Natural killer cell (primary cell): Measurements from ENCODE around the gene PUM2. TPM values are rescaled to one million over a fixed set of nuclear protein-coding genes. Genes with fewer than 3 reads are reported as not detected.
A peak's percentile ranks its signal among the peaks of the same experiment; 100 is the strongest.

Experiments
- ATAC-seq, 3 donors: fragments of 150-1000 bp in 2 of 3; fragments of 200-7000 bp in 1 of 3; cut with Tn5 transposase; 1 replicate in 1 of 3; 2 replicates in 2 of 3; pipeline ENCODE4 v1.10.0; 2021; ENCODE audit warnings: mild to moderate bottlenecking in 2 of 3, moderate library complexity in 2 of 3
- DNase-seq, 2 donors: peaks; one replicate each; pipeline versions ENCODE4 v3.0.0 to v3.0.0-alpha.2; 2013 to 2021; ENCODE audit warnings: mixed read lengths in 1 of 2
- H3K27ac ChIP-seq: one replicate; pipeline ENCODE4 v1.5.1; 2013; ENCODE audit warnings: mild to moderate bottlenecking, low read length
- H3K27me3 ChIP-seq: one replicate; pipeline ENCODE4 v1.6.1; 2013; ENCODE audit warnings: low read length; ENCODE audit not compliant: control insufficient read depth, insufficient read depth
- H3K36me3 ChIP-seq: one replicate; pipeline ENCODE4 v1.6.1; 2013; ENCODE audit warnings: low read length; ENCODE audit not compliant: control insufficient read depth, insufficient read depth
- H3K4me1 ChIP-seq: one replicate; pipeline ENCODE4 v1.6.1; 2013; ENCODE audit warnings: low read length; ENCODE audit not compliant: control insufficient read depth, insufficient read depth
- H3K4me3 ChIP-seq: one replicate; pipeline ENCODE4 v1.5.1; 2013; ENCODE audit warnings: low read length
- H3K9me3 ChIP-seq: one replicate; pipeline ENCODE4 v1.6.1; 2013; ENCODE audit warnings: low read length; ENCODE audit not compliant: control insufficient read depth, insufficient read depth
- H3K27ac Mint-ChIP-seq, 2 donors: one replicate each; pipeline ENCODE4 v1.8.0; 2022; ENCODE audit warnings: mild to moderate bottlenecking in 2 of 2, mixed read lengths in 2 of 2, moderate library complexity in 1 of 2
- H3K27me3 Mint-ChIP-seq, 2 donors: one replicate each; pipeline ENCODE4 v1.8.0; 2022; ENCODE audit warnings: low read depth in 2 of 2, mixed read lengths in 2 of 2
- H3K36me3 Mint-ChIP-seq: one replicate; pipeline ENCODE4 v1.8.0; 2022; ENCODE audit warnings: mixed read lengths
- H3K4me1 Mint-ChIP-seq, 2 donors: one replicate each; pipeline ENCODE4 v1.8.0; 2022; ENCODE audit warnings: mixed read lengths in 2 of 2
- H3K4me3 Mint-ChIP-seq: one replicate; pipeline ENCODE4 v1.8.0; 2022; ENCODE audit warnings: mild to moderate bottlenecking, moderate library complexity, mixed read lengths
- H3K9me3 Mint-ChIP-seq, 2 donors: one replicate each; pipeline ENCODE4 v1.8.0; 2022; ENCODE audit warnings: mixed read lengths in 2 of 2
- WGBS: methylation state at CpG from one replicate; pipeline ENCODE4 v1.1.7; 2013; ENCODE audit warnings: missing lambda C conversion rate; ENCODE audit not compliant: insufficient coverage; 5-methylcytosine and 5-hydroxymethylcytosine counted together
- intact Hi-C: fragments of 100-400 bp; cut with micrococcal nuclease; formaldehyde crosslinking; loops from one replicate; pipeline ENCODE4 v1.14.2; 2022
- total RNA-seq, 4 donors: library from RNA; stranded (reverse); fragments of 120-200 nt in 1 of 4; gene quantifications; one replicate each; pipeline versions ENCODE4 v1.2.3 to v1.2.4, GENCODE V29; 2013 to 2022
- TF ChIP-seq, protein P1 (sequence below): fragments of 200-600 bp; IDR thresholded peaks from one replicate; pipeline ENCODE4 v1.8.0; 2022; ENCODE audit warnings: antibody characterized with exemption

The PUM2 gene
- total RNA-seq, 3 donors from 2014 or later (not counting 1 experiment from before 2014, with no cell fraction given): 115 to 157 (median 130) TPM

GRCh38 chr2:20366672-20367116 is 16.1 kb upstream of the PUM2 start:
- Mint-ChIP-seq H3K4me3 (no peak overlapping the region), H3K4me1 (no peaks in the 10 kb centered on the region), H3K27me3 (peaks cover 15 to 19% of the 10 kb centered on the region in 2 donors), H3K9me3 (no peaks in the 10 kb centered on the region), H3K27ac (no peak overlapping the region), H3K36me3 (no peaks in the 10 kb centered on the region)
- Histone ChIP-seq H3K36me3 (no peaks in the 10 kb centered on the region), H3K27me3 (no peaks in the 10 kb centered on the region), H3K4me1 (no peaks in the 10 kb centered on the region), H3K9me3 (peaks cover 3% of the 10 kb centered on the region), H3K27ac (no peak overlapping the region), H3K4me3 (no peak overlapping the region)
- ATAC-seq (no peak), DNase-seq (no peak)
- WGBS: 82% methylated on average over 2 of the region's 2 CpGs
- TF ChIP-seq, protein P1, sequence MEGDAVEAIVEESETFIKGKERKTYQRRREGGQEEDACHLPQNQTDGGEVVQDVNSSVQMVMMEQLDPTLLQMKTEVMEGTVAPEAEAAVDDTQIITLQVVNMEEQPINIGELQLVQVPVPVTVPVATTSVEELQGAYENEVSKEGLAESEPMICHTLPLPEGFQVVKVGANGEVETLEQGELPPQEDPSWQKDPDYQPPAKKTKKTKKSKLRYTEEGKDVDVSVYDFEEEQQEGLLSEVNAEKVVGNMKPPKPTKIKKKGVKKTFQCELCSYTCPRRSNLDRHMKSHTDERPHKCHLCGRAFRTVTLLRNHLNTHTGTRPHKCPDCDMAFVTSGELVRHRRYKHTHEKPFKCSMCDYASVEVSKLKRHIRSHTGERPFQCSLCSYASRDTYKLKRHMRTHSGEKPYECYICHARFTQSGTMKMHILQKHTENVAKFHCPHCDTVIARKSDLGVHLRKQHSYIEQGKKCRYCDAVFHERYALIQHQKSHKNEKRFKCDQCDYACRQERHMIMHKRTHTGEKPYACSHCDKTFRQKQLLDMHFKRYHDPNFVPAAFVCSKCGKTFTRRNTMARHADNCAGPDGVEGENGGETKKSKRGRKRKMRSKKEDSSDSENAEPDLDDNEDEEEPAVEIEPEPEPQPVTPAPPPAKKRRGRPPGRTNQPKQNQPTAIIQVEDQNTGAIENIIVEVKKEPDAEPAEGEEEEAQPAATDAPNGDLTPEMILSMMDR: no peak
- intact Hi-C loops: no loop called here

DNA sequence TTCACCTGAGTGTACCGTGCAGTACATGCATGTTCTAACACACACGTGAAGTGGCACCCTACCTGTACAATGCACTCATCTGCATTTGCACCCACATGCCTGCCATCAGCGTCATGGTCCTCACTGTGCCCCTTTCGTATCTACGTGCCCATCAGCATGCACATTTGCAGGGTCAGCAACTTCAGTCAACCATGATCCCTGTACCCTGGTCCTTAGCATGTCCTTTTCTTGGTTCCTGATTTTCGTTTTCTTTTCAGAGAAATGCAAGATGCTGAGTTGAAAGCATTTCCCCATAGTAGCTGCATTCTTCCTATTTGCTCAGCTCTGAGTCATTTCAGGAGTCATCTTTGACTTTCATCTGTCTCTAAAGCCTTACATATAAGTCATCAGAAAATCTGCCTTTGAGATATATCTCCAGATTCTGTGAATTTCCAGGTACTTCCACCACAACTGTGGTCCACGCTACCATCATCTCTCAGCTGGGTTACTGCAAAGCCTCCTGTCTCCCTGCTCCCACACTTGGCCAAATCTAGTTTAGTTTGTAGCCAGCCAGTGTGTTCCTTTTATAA is 14.7 kb upstream of the PUM2 start:
- Histone ChIP-seq H3K27ac (no peak overlapping the region), H3K27me3 (no peaks in the 10 kb centered on the region), H3K9me3 (peaks cover 3% of the 10 kb centered on the region), H3K4me1 (no peaks in the 10 kb centered on the region), H3K36me3 (no peaks in the 10 kb centered on the region), H3K4me3 (no peak overlapping the region)
- WGBS: 78% methylated on average over 7 of the region's 7 CpGs
- ATAC-seq (peak in 1 of 3 donors; percentile 25), DNase-seq (no peak)
- Mint-ChIP-seq H3K27ac (no peak overlapping the region), H3K36me3 (no peaks in the 10 kb centered on the region), H3K4me1 (no peaks in the 10 kb centered on the region), H3K9me3 (no peaks in the 10 kb centered on the region), H3K27me3 (peaks cover 10 to 16% of the 10 kb centered on the region in 2 donors), H3K4me3 (no peak overlapping the region)
- intact Hi-C loops: no loop called here
- TF ChIP-seq, protein P1: no peak

DNA sequence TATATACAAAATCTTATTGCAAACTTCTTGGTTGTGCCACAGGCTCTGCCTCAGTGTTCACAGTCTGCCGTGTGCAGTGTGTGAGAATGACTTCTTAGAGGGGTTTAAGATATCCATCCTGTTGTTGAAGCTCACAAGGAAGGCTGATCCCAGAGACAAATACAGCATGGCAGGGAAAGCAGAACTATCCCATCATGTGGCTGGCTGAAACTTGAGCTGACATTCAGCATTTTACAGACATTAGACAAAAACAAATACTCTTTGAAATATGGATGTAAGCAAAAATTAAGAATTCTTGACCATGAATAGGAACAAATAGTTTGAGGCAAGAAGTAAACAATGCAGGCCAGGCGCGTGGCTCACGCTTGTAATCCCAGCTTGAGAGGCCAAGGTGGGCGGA is 12.9 kb upstream of the PUM2 start:
- Histone ChIP-seq H3K36me3 (no peaks in the 10 kb centered on the region), H3K4me3 (no peak overlapping the region), H3K4me1 (no peaks in the 10 kb centered on the region), H3K27ac (no peak overlapping the region), H3K9me3 (peaks cover 3% of the 10 kb centered on the region), H3K27me3 (no peaks in the 10 kb centered on the region)
- ATAC-seq (no peak), DNase-seq (no peak)
- TF ChIP-seq, protein P1: no peak
- Mint-ChIP-seq H3K27me3 (peaks cover 0 to 9% of the 10 kb centered on the region in 2 donors), H3K27ac (no peak overlapping the region), H3K4me1 (no peaks in the 10 kb centered on the region), H3K36me3 (no peaks in the 10 kb centered on the region), H3K9me3 (no peaks in the 10 kb centered on the region), H3K4me3 (no peak overlapping the region)
- intact Hi-C loops: no loop called here
- 96% methylated on average over 5 of the region's 5 CpGs for WGBS
